IMR-90 (cell line): ENCODE data around the gene GDPD3.

Experiments
- CHD1 ChIP-seq: IDR thresholded peaks from 2 replicates; pipeline ENCODE4 v1.6.1; 2012; ENCODE audit warnings: low read depth, low read length, improper control_type of control experiment
- CTCF ChIP-seq: conservative IDR thresholded peaks from 2 replicates; pipeline ENCODE4 v1.5.1; 2012; ENCODE audit warnings: mild to moderate bottlenecking, low read depth, low read length, improper control_type of control experiment
- MAFK ChIP-seq: IDR thresholded peaks from 2 replicates; pipeline ENCODE4 v1.6.1; 2012; ENCODE audit warnings: low read depth, low read length, improper control_type of control experiment
- MAZ ChIP-seq: IDR thresholded peaks from 2 replicates; pipeline ENCODE4 v1.6.1; 2012; ENCODE audit warnings: low read depth, mild to moderate bottlenecking, low read length, improper control_type of control experiment, moderate library complexity, borderline replicate concordance
- POLR2A ChIP-seq: IDR thresholded peaks from 2 replicates; pipeline ENCODE4 v1.6.1; 2012; ENCODE audit warnings: mild to moderate bottlenecking, low read depth, low read length
- RAD21 ChIP-seq: IDR thresholded peaks from 2 replicates; pipeline ENCODE4 v1.6.1; 2012; ENCODE audit warnings: low read length, improper control_type of control experiment

- TF ChIP-seq POLR2A (no peak), CTCF (no peak), RAD21 (no peak), MAZ (no peak), CHD1 (no peak), MAFK (no peak)
Measured at GRCh38 chr16:30086291-30087140, 26.8 kb downstream of the GDPD3 start.
